GM10266 (cell line): ENCODE measurements around the gene EXOC6B.

Source experiments
- DNase-seq: peaks from one replicate; pipeline ENCODE4 v3.0.0; 2012; ENCODE audit errors: extremely low spot score
- TF ChIP-seq, protein P1 (sequence below): IDR thresholded peaks from 2 replicates; pipeline ENCODE4 v1.5.1; 2012; ENCODE audit warnings: mild to moderate bottlenecking, low read depth; ENCODE audit not compliant: control insufficient read depth, insufficient read depth; ENCODE audit errors: missing control alignments

EXOC6B gene

DNA sequence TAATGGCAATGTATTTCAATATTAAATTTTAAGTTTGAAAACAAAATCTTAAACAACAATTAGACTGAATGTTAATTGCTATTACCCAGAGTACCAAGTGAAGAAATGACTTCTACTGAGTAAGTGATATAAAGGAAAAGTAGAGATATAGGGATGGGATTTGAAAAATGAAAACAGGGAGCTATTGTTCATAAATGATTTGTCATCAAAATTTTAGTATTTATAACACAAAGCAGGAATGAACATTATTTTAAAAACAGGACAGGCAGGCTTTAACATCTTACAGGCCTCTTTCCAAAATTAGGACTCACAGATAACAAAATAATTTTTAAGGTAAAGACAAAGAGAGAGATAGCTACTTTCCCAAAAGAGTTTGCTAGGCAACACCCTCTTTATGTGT, 3.9 kb downstream of the EXOC6B start:
- no peak for DNase-seq
- TF ChIP-seq, protein P1, sequence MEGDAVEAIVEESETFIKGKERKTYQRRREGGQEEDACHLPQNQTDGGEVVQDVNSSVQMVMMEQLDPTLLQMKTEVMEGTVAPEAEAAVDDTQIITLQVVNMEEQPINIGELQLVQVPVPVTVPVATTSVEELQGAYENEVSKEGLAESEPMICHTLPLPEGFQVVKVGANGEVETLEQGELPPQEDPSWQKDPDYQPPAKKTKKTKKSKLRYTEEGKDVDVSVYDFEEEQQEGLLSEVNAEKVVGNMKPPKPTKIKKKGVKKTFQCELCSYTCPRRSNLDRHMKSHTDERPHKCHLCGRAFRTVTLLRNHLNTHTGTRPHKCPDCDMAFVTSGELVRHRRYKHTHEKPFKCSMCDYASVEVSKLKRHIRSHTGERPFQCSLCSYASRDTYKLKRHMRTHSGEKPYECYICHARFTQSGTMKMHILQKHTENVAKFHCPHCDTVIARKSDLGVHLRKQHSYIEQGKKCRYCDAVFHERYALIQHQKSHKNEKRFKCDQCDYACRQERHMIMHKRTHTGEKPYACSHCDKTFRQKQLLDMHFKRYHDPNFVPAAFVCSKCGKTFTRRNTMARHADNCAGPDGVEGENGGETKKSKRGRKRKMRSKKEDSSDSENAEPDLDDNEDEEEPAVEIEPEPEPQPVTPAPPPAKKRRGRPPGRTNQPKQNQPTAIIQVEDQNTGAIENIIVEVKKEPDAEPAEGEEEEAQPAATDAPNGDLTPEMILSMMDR: no peak

DNA sequence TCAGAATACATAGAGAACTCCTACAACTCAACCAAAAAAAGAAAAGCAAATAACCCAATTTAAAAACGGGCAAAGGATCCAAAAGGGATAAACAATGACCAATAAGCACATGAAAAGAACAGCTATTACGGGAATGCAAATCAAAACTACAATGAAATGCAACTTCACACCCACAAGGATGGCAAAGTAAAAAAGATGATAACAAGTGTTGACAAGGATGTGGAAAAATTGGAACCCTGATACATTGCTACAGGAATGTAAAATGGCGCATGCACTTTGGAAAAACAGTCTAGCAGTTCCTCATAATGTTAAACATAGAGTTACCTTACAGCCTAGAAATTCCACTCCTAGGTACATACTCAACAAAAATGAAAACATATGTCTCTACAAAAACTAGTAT, 4.7 kb downstream of the EXOC6B start:
- TF ChIP-seq, protein P1: no peak
- no peak for DNase-seq

DNA sequence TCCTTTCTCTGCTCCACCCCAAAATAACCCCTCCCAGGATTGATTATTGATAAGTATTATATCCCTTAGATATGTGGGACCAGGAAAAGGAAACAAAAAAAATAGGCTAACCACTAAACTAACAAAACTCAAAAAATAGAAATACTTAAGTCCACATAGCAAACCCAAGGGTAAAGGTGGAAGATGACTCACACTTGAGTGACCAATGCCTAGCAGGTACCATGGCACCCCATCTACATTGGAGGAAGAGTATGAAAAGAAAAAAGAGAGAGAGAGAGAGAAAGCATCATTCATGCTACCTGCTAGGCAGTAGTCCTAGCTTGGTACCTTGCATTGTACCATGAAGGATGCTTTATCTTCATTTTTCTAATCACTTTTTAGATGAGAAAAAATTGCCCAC, 6.3 kb downstream of the EXOC6B start:
- no peak for DNase-seq
- TF ChIP-seq, protein P1: no peak

DNA sequence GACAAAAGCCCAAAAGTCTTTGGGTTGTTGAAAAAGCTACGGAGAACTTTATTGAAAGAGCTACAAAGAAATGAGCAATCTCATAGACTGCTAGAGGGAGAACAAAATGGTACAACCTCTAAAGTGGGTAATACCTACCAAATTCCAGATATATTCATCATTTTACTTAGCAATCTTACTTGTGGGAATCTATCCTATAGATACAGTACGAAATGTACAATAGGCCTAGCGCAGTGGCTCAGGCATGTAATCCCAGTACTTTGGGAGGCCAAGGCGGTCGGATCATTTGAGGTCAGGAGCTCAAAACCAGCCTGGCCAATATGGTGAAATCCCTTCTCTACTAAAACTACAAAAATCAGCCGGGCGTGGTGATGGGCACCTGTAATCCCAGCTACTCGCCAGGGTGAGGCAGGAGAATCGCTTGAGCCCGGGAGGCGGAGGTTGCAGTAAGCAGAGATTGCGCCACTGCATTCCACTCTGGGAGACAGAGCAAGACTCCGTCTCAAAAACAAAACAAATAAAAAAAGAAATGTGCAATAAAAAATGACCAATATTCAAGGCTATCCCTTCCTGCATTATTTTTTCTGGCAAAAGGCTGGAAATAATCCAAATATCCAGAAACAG, 10.1 kb downstream of the EXOC6B start:
- TF ChIP-seq, protein P1: no peak
- DNase-seq: no peak

DNA sequence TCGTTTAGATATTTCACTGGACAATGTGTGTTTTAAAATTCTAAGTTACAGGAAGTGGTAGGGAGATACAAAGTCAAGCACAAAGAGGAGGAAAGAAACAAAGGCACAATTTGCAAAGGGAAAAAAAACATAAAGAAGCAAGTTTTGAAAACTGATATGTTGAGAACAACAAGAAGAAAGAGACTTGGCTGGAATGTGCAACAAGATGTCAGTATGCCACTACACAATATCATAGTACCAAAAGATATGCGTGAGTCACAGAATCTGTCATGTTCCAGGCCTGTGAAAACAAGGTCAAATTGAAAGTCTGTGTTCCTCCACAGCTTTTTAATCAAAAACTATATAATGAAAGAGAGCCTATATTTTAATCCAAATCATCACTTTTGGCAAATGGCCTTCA, 12.0 kb downstream of the EXOC6B start:
- TF ChIP-seq, protein P1: no peak
- DNase-seq: no peak

DNA sequence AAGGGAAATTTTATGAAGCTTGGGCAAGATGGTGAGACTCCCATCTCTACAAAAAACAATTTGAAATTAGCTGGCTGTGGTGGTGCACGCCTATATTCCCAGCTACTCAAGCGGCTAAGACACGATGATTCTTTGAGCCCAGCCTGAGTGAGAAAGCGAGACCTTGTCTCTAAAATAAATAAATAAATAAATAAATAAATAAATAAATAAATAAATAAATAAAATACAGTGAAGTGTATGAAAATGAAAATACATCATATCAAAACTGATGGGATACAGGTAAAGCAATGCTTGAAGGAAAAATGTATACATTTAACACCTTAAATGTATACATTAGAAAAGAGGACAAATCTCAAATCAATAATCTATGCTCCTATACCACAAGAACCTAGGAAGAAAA, 15.7 kb downstream of the EXOC6B start:
- TF ChIP-seq, protein P1: no peak

DNA sequence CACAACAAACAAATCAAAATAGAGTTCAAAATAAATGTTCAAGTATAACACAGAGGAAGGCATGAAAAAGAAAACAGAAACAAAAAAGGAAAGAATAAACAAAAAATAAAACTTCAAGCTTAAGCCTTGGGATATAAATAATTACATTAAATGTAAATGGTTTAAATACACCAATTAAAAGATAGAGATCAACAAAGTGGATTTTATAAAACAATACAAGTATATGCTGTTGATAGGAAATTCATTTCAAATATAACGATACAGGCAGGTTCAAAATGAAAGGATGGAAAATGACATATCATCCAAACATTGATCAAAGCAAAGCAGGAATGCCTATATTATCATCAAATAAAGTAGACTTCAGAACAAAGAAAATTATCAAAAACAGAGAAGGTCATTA, 16.7 kb downstream of the EXOC6B start:
- no peak for DNase-seq
- TF ChIP-seq, protein P1: no peak

More for the DNA sequence above, 15.7 kb downstream of the EXOC6B start:
- DNase-seq: no peak
